Measurements from ENCODE around the gene SBK2.
"Not testable (repeated sequence)": the region's sequence is repeated elsewhere in the genome, so short reads cannot be mapped to it uniquely, and the experiment has no call there.

The SBK2 gene

DNA sequence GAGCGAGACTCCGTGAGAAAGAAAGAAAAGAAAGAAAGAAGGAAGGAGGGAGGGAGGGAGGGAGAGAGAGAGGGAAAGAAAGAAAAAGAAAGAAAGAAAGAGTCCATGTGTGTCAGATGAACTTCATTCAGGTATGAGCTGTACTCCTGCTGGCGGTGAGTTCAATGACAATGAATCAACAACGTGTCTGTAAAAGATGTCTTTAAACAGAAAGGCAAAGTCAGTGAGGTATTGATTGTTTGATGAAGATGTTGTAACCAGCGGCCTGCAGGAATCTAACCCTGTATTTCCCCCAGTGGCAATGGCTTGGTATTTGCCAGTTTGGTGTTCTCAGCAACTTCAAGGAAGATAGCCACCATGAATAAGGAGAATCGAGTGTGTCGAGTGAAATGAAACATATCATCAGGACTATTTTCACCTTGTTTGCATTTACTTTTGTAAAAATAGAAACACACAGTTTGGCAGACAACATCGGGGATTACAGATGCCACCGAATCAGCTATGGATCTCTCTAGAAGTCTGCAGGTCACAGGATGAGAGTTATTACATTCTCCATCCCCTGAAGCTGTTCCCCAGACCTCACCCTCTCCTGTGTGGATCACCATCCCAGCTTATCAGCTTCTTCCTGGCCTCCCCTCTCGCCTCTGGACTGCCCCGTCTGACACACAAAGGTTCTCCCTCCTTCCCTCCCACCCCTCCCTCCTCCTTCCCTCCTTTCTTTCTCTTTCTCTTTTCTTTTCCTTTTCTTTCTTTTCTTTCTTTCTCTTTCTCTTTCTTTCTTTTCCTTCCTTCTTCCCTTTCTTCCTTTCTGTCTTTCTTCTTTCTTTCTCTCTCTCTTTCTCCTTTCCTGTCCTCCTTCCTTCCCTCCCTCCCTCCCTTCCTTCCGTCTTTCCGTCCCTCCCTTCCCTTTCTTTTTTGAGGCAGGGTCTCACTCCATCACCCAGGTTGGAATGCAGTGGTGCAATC is 16.6 kb upstream of the SBK2 start:
- no peak for DNase-seq

DNA sequence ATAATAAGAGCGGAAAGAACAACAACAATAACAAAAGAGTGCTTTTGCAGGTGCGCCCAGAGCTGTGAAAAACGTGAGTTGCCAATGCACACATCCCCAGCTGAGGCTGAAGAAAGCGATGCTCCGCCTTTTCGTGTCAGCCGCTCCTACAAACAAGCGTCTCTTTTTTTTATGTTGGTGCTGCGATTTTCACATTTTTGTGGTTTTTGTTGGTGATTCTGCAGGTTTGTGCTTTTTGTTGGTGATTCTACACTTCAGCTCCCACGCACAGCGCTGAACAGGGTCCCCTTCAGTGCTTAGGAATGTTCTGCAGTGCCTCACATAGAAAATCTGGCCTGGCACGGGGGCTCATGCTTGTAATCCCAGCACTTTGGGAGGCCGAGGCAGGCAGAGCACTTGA is 15.7 kb upstream of the SBK2 start:
- DNase-seq, result no peak

DNA sequence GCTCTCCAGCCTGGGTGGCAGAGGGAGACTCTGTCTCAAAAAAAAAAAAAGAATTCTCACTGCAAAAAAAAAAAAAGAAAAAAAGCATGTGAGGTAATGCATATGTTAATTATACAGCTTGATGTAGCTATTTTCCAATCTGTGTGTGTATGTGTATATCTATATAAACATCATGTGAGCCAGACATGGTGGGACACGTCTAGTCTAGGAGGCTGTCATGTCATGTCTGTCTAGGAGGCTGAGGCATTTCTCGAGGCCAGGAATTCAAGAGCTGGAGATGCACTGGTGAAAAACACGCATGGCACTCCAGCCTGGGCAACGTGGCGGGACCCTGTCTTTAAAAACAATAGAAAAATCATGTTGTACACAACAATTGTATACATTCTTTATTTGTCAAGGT is 15.3 kb upstream of the SBK2 start:
- no peak for DNase-seq

DNA sequence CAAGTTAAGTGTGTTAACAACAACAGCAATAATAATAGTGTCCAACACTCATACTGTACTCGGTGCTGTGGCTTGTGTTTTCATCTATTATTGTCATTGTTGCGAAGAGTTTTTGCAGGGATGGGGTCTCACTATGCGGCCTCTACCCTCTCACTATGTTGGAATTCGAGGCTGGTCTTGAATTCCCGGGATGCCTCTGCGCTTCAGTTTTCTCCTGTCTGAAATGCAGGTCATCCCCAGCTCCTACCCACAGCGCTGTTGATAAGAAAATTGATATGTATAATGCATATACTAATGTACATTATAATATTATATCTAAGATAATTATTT is 13.4 kb upstream of the SBK2 start:
- DNase-seq, result no peak

DNA sequence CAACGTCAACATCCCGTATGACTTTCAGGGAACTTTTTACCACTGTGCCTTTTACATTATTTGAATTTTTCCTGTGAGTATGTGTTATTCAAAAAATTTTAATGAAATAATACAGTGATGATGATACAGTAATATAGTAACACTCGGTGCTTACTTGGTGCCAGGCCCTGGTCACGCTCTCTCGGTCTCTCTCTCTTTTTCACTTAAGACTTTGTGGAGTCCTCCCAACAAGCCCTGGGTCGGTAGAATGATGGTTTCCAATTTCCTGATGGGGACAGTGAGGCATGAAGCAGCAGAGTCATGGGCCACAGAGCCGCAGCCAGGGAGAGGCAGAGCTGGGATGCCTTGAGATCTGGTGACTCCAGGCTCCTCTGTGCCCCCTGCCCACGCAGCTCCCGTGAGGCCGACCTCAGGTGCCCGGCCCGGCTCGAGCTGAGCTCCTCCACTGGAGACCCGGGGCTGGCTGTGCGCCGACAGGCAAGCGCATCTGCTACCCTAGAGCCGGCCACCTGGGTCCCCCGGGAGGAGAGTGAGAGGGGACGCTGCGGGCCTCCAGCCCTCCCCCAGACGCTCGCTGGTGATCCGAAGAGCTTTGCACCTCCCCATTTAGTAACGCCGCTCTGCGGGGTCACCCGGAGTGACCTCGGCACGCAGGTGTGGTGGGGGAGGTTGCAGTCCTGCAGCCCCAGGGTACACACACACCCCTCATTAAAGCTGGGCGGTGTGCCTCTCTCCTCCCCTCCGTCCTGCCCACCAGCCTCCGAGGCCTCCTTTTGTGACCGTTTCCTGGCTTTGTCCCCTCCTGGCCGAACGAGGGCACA is 12.8 kb upstream of the SBK2 start:
- no peak for DNase-seq

DNA sequence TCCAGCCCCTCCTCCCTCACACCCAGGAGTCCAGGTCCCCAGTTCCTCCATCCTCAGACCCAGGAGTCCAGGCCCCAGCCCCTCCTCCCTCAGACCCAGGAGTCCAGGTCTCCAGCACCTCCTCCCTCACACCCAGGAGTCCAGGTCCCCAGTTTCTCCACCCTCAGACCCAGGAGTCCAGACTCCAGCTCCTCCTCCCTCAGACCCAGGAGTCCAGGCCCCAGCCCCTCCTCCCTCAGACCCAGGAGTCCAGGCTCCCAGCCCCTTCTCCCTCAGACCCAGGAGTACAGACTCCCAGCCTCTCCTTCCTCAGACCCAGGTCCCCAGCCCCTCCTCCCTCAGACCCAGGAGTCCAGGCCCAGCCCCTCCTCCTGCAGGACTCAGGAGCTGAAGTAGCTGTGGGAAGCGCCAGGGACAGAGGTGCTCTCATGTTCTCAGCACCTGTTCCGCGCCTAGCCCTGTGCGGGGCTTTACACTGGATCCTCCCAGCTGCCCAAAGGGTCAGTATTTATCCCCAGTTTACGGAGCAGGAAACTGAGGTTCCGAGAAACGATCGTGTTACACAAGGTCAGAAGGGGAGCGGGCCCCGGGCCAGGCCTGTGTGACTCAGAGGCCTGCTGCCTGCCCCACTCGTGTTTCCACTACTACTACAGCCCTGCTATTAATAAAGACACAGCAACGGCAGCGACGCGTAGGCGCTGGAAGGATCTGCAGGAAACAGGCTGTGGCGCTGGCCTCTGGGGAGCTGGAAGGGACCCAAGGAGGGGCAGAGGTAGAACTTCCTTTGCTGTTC is 10.1 kb upstream of the SBK2 start:
- DNase-seq, result no peak

DNA sequence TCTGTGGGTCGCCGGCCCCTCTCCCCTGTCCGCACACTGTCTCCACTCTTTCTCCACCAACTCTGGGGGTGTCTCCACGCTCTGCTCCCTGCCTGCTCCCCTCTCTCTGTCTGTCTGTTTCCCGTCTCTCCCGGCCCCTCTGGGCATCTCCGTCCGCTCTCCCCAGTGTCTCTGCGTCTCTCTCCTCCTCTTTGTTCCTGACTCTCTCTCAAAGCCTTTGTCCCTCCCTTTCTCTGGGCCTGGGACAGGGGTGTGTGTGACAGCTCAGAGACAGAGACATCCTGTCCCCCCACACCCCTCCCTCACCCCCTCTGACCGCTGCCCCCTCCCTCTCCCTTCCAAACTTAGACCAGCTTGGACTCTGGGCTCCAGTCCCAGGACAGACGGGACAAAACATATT is 9.1 kb upstream of the SBK2 start:
- no peak for DNase-seq

DNA sequence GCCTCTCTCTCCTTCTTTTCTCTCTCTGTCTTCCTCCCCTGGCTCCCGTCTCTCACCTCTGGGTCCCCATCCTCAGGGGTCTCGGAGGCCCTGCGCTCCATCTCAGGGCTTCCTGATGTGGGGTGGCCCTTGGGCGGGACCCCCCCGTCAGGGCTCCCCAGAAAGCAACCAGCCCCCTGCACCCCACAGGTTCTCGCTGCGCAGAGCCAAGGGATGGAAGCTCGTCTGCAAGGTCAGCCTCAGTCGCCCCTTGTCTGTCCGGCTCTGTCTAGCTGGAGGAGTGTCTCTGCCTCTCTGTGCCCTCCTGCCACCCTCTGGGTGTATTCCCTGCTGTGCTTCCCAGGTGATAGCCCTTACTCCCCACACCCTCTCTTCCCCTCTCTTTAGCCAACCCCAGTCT is 8.5 kb upstream of the SBK2 start, which contains the start of gene SBK3:
Gene SBK3 (minus strand): TSS at position 101 of the 400 bp plus-strand sequence. CDS start 0 bp downstream, at position 101.
- DNase-seq, result no peak

DNA sequence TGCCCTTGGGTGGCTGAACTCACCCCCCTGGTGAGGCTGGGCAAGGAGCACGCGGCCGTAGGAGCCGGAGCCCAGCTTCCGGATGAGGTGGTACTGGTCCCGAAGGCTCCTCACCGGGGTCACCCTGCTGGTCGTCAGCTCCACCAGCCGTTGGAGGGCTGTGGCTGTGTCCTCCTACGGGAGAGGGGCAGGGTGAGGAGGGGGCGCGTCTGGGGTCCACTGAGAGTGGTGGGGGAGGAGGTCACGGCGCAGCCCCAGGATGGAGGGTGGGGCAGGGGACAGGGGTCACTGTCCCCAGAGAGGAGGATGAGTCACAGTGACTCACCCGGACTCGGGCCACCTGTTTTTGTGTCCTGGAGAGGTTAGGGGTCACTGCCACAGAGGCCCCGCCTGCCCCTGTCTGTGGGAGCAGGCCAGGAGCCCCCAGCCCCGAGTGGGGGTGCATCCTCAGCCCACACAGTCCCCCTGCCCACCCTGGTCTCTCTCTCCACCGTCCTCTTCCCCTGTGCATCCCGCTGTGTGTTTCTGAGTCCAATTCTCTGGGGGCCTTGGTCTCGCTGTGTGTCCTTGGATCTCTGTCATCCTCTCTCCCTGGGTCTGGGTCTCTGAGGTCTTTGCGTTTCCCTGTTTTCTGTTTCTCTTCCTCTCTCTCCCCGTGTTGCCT is 8.0 kb upstream of the SBK2 start:
- no peak for DNase-seq

DNA sequence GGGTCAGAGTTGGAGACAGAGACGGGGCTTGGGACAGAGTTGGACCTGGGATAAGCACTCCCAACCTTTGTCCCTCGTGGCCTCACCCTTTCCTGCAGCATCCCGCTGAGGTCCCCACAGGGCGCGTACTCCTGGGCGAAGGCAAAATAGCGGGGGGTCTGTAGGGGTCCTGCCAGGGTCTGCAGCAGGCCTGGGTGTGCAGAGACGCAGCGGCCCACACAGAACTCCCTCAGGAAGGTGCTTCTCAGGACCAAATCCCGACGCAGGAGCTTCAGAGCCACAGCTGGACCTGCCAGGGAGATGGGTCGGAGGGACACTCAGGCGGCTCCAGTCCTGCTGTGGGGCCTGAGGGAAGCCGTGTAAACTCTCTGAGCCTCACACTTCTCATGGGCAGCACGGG is 7.1 kb upstream of the SBK2 start:
- DNase-seq, result no peak

DNA sequence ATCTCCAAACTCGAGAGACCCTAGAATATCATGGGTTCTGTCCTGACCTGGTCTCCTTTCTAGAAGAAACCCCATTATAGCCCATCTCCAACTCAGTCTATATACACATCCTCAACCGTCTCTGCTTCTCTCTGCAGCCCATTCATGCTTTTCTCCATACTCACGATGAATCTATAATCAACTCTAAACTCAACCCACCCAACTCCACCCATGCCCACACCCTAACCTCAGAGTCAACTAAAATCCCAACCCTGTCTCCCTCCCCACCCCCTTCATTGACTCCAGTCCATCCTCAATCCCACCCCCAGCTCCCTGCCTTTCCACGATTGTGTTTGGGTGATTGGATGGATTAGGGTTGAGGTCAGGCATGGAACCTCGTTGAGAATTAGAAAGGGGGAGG is 6.6 kb upstream of the SBK2 start:
- no peak for DNase-seq

DNA sequence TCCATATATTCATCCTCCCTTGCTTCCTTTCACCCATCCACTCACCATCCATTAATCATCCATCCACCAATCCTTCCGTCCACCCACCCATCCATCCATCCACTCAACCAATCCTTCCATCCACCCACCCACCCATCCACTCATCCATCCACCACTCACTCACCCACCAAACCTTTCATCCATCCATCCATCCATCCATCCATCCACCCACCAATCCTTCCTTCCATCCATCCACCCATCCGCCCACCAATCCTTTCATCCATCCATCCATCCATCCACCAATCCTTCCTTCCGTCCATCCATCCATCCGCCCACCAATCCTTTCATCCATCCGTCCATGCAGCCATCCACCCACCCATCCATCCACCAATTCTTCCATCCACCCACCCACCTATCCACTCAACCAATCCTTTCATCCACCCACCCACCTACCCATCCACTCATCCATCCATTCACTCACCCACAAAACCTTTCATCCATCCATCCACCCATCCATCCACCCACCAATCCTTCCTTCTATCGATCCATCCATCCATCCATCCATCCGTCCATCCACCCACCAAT is 5.4 kb upstream of the SBK2 start:
- no peak for DNase-seq

DNA sequence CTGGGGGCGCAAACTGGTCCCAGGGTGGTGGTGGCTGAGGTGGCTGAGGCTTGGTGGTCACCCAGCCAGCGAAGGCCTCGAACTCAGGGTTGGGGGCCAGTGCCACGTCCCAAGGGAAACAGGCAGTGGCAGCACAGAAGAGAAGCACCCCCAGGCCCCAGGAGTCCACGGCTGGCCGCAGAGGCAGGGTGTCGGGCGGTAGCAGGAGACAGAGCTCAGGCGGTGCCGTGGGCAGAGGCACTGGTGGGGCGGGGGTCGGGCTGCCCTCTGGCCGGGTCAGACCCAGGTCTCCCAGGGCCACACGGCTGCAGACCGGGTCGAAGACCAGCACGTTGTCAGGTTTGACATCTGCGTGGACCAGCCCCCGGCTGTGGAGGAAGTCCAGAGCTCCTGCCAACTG is 4.2 kb upstream of the SBK2 start:
- no peak for DNase-seq

DNA sequence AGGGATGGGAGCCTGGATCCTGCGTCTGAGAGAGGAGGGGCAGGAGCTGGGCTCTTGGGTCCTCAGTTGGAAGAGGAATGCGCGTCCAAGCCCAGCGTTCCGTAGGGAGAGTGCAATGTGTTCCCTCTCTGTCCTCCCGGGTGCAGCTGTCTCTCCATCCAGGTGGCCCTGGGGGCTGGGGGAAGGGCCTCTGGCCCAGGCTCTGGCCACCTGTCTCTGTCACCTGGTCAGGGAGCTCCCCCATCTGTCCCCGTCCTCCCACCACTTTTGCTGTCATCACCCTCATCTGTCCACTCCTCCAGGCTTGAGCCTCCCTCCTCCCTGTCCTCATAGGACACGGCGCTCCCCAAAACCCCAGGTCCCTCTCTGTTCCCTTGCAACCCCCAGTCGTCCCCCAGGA is 3.7 kb upstream of the SBK2 start:
- no peak for DNase-seq

DNA sequence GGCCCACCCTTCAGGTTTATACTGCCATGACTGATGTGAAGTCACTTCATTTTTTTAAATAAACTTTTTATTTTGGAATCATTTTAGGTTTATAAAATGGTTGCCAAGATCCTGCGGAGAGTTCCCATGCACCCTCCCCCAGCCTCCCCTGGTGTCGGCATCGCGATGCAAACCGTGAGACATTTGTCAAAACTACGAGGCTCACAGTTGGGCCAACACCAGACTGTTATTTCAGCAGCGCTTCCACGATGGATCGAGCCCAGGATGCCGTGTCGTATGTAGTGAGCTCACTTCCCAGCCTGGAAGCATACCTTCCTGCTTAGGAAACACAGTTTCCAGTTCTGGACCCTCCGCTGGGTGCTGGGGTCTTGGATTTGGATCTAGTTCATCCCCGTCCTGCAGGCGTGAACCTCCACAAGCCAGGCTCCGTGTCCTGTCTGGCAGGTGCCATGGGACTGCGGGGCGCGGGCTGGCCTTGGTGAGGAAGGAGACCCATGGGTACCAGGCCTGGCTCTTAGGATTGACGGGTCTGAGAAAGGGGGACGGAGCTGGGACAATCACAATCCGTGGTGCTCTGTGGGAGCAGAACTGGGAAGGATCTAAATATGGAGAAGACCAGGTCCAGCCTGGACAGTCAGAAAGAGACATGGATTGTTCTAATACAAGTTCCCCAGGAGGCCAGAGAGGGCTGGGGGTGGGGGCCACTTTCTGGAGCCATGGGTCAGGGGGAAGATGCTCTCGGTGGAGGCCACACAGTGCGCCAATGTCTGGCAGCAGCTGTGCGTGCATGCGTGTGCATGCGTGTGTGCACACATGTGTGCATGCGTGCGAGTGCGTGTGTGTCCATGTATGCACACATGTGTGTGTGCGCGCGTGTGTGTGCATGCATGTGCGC is 2.4 kb upstream of the SBK2 start:
- no peak for DNase-seq

DNA sequence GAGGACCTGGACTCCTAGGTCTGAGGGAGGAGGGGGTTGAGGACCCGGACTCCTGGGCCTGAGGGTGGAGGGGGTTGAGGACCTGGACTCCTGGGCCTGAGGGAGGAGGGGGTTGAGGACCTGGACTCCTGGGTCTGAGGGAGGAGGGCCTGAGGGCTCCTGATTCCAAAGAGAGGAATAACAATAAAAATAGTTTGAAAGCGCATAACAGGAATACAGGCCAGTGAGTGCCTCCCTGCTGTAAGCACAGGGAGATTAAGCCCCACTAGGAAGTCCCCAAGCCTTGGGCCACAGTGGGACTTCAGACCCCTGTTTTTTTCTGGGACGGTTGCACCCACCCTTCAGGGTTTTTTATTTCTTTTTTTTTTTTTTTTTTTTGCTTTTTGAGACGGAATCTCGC is 1.2 kb upstream of the SBK2 start:
- DNase-seq, result no peak

DNA sequence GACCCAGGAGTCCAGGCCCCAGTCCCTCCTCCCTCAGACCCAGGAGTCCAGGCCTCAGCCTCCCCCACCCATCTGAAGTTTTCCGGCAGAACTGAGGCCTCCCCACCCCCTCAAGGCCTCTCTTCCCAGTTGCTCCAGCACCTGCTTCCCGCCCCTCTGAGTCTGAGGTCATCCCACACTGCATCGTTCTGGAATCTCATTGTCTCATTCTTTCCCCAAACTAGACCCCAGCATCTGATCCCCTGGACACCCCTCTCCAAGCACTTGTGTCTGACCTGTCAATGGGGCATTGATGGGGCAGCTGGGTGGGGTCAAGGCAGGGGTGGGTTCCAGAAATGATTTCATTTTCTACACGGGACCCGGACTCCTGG is 793 bp upstream of the SBK2 start:
- no peak for DNase-seq

DNA sequence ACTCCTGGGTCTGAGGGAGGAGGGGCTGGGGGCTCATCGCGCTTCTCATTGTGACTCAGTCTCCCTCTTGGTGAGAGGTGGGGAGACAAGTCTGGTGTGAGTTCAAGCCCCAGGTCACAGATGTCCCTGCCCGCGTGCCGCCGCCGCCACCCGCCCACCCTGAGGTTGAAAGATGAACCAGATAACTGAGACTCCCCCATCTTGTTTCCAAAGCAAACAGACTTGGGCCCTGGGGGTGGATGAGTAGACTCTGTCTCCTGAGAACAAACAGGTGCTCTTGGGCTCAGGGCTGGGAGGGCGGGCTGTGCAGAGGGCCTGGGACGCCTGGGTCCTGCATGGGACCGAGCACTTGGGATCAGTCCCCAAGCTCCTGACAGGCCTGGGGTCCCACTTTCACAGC is 567 bp downstream of the SBK2 start:
- DNase-seq, result no peak

DNA sequence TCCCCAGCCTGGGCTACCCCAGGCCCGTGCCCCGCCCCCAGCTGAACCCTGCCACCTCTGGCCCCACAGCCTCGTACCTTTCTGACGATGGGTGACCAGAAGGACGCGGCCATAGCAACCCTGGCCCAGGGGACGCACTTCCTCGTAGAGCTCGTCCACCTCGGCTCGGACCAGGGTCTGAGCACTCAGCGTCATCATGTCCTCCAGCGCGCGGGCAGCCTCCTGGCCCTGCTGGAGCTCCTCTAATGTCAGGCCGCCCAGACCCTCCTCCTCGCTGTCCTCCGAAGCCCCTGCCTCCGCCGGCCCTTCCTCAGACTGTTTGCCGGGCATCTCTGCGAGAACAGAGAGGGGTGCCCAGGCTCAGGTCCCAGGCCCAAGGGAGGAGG is 975 bp downstream of the SBK2 start:
- DNase-seq, result no peak

DNA sequence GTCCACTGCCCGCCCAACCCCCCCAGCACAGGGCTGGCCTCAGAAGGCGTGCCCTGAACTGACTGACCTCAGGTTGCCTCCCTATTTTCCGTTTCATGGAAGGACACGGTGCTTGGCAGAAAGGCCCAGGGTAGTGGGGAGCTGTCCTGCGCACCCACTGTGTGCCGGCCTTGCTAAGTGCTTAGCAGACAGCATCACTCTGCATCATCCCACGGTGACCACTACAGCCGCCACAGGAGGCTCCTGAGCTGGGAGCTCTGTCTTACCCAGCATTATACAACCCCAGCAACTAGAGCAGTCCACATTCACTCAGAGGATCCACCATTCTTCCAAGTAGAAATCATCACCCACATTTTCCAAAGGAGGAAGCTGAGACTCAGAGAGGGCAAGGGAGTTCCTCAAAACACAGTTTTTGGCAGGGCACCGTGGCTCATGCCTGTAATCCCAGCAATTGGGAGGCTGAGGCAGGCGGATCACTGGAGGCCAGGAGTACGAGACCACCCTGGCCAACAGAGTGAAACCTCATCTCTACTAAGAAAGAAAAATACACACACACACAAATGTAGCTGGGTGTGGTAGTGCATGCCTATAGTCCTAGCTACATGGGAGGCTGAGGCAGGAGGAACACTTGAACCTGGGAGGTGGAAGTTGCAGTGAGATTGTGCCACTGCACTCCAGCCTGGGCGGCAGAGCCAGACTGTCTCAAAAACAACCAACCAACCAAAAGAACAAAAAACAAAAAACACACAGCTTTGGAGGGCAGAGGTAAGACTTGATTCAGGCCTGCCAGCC is 1.6 kb downstream of the SBK2 start:
- no peak for DNase-seq

DNA sequence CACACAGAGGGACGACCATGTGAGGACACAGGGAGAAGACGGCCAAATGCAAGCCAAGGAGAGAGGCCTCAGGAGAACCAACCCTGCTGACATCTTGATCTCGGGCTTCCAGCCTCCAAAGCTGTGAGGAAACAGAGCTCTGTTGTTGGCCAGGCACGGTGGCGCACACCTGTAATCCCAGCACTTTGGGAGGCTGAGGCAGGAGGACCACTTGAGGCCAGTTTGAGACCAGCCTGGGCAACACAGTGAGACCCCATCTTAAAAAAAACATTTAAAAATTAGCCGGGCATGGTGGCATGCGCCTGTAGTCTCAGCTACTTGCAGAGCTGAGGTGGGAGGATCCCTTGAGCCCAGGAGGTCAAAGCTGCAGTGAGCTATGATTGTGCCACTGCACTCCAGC is 2.7 kb downstream of the SBK2 start:
- DNase-seq, result not testable (repeated sequence)
